ENCODE results near the gene RPTOR.

DNA sequence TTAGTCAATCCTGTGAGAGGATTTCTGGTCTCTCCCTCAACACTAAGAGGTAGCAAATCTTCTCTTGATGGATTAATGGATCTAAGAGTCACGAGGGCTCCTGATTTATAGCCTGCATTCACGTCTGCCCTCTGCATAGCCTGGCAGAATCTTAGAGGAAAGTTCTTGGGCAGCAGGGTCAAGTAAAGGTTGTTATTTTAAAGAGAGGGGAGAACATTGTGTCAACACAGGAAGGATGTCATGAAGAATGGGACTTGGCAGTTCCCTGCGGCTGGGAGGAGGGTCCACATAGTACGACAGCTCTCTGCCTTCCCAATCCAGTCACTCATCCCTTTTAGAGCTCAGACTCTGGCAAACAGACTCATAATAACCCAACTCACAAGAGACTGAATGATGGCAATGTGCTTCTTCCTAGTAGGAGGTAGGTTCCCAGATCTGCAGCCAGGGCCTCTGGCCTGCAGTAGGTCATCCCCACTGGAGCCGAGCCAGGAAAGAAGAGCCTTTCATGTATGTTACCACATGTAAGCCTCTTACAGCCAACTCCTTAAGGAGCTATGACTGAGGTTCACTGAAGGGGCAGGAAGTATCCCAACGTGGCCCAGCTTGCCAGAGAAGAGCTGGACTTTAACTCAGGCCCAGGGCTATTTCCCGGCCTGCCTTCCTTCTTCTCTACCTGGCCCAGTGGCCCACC, 25.4 kb upstream of the RPTOR start:
- TF ChIP-seq, protein P1, sequence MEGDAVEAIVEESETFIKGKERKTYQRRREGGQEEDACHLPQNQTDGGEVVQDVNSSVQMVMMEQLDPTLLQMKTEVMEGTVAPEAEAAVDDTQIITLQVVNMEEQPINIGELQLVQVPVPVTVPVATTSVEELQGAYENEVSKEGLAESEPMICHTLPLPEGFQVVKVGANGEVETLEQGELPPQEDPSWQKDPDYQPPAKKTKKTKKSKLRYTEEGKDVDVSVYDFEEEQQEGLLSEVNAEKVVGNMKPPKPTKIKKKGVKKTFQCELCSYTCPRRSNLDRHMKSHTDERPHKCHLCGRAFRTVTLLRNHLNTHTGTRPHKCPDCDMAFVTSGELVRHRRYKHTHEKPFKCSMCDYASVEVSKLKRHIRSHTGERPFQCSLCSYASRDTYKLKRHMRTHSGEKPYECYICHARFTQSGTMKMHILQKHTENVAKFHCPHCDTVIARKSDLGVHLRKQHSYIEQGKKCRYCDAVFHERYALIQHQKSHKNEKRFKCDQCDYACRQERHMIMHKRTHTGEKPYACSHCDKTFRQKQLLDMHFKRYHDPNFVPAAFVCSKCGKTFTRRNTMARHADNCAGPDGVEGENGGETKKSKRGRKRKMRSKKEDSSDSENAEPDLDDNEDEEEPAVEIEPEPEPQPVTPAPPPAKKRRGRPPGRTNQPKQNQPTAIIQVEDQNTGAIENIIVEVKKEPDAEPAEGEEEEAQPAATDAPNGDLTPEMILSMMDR (IDR thresholded peaks at IDR 0.05 in 2 of 3, conservative IDR thresholded peaks at IDR 0.05 in 1 of 3; ENCODE audit: control insufficient read depth in 2 of 3, extremely low read depth in 1 of 3, insufficient read depth in 1 of 3, low read depth in 3 of 3, low read length in 3 of 3), result no peak
- TF ChIP-seq EP300 (IDR thresholded peaks at IDR 0.05; ENCODE audit: borderline replicate concordance in 1 of 2, control insufficient read depth in 1 of 2, low read depth in 2 of 2, low read length in 2 of 2), result no peak
